Measurements from ENCODE around the gene ASIC3.
A peak's percentile ranks its signal among the peaks of the same experiment; 100 is the strongest.

ASIC3 gene

GRCh38 chr7:151057989-151058780, 9.9 kb downstream of the ASIC3 start:
- peak; percentile 91 to 94 (median 92) for DNase-seq

GRCh38 chr7:151058781-151059366, 10.5 kb downstream of the ASIC3 start:
- DNase-seq = no peak

GRCh38 chr7:151059367-151060112, 11.2 kb downstream of the ASIC3 start, which contains the start of gene SLC4A2:
Gene SLC4A2 (plus strand): TSS chr7:151059589. CDS start chr7:151061988, 2,399 bp downstream.
- DNase-seq = peak; percentile 42 to 68 (median 57)

- DNase-seq = no peak
These were observed 11.7 kb downstream of the ASIC3 start for GRCh38 chr7:151060113-151060415.

- no peak for DNase-seq
These were observed 12.3 kb downstream of the ASIC3 start for GRCh38 chr7:151060416-151061212.

- DNase-seq = no peak
These were observed 13.1 kb downstream of the ASIC3 start for GRCh38 chr7:151061213-151062110.

GRCh38 chr7:151062111-151062398, 13.7 kb downstream of the ASIC3 start:
- DNase-seq = no peak

- DNase-seq = no peak
These were observed 14.3 kb downstream of the ASIC3 start for GRCh38 chr7:151062399-151063211.

GRCh38 chr7:151063212-151063561, 14.9 kb downstream of the ASIC3 start:
- no peak for DNase-seq

- DNase-seq = no peak
These were observed 16.1 kb downstream of the ASIC3 start for GRCh38 chr7:151064454-151064853.

GRCh38 chr7:151064993-151065392, 16.7 kb downstream of the ASIC3 start:
- no peak for DNase-seq

- no peak for DNase-seq
These were observed 17.2 kb downstream of the ASIC3 start for GRCh38 chr7:151065516-151065915.

GRCh38 chr7:151066273-151066974, 18.1 kb downstream of the ASIC3 start:
- no peak for DNase-seq

- no peak for DNase-seq
These were observed 19.9 kb downstream of the ASIC3 start for GRCh38 chr7:151068069-151068773.

- no peak for DNase-seq
These were observed 21.7 kb downstream of the ASIC3 start for GRCh38 chr7:151069841-151070573.

GRCh38 chr7:151070574-151070960, 22.2 kb downstream of the ASIC3 start:
- DNase-seq = no peak

GRCh38 chr7:151071032-151071866, 22.9 kb downstream of the ASIC3 start:
- DNase-seq = no peak

GRCh38 chr7:151073990-151074389, 25.7 kb downstream of the ASIC3 start:
- DNase-seq = no peak

Measured in activated CD4-positive, CD25-positive, alpha-beta regulatory T cell (primary cell).